Measurements from ENCODE around the gene BCL2. TPM values are rescaled to one million over a fixed set of nuclear protein-coding genes. Genes with fewer than 3 reads are reported as not detected.

The BCL2 gene
- total RNA-seq, 1 donor from 2014 or later: 18.7 TPM

GRCh38 chr18:63181706-63182309, 137.8 kb downstream of the BCL2 start:
- Histone ChIP-seq H3K27ac (peak overlapping the region; percentile 42), H3K4me1 (peaks cover 81% of the 10 kb centered on the region)

DNA sequence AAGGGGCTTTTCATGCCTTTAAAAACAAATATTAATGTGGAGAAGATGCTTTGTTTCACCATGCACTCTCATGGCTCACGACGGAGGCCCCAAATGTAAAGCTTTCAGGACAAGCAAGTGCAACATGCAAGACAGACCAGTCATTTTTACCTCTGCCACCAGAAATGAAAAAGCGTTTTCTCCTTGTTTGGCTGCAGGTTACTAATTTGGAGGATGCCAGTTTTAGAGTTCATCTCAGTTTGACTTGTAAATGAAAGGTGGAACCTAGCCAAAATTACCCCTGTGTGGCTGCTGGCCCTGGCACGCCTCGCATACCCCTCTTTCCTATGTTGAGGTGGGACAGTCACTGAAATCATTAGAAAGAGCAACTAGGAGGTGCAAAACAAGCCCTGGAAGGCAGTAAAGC, 138.6 kb downstream of the BCL2 start:
- H3K27ac ChIP-seq: peak overlapping the region; percentile 85
- no peak for TF ChIP-seq POLR2A (IDR thresholded peaks at IDR 0.05)
- no peak for TF ChIP-seq POLR2AphosphoS5 (IDR thresholded peaks at IDR 0.05; ENCODE audit: insufficient read depth in 1 of 2, low read depth in 1 of 2)
- TF ChIP-seq, protein P1, sequence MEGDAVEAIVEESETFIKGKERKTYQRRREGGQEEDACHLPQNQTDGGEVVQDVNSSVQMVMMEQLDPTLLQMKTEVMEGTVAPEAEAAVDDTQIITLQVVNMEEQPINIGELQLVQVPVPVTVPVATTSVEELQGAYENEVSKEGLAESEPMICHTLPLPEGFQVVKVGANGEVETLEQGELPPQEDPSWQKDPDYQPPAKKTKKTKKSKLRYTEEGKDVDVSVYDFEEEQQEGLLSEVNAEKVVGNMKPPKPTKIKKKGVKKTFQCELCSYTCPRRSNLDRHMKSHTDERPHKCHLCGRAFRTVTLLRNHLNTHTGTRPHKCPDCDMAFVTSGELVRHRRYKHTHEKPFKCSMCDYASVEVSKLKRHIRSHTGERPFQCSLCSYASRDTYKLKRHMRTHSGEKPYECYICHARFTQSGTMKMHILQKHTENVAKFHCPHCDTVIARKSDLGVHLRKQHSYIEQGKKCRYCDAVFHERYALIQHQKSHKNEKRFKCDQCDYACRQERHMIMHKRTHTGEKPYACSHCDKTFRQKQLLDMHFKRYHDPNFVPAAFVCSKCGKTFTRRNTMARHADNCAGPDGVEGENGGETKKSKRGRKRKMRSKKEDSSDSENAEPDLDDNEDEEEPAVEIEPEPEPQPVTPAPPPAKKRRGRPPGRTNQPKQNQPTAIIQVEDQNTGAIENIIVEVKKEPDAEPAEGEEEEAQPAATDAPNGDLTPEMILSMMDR (IDR thresholded peaks at IDR 0.05): no peak
- H3K9me3 ChIP-seq: no peaks in the 10 kb centered on the region
- H3K4me3 ChIP-seq: no peak overlapping the region
- H3K36me3 ChIP-seq: no peaks in the 10 kb centered on the region
- no peaks in the 10 kb centered on the region for H3K27me3 ChIP-seq
- intact Hi-C loops (cut with DNase I): no loop called here
- peaks cover 80% of the 10 kb centered on the region for H3K4me1 ChIP-seq
- DNase-seq (ENCODE audit: extremely low spot score in 2 of 2): no peak

More at GRCh38 chr18:63181706-63182309, 137.8 kb downstream of the BCL2 start:
- H3K9me3 ChIP-seq: no peaks in the 10 kb centered on the region
- no peak for TF ChIP-seq POLR2AphosphoS5 (IDR thresholded peaks at IDR 0.05; ENCODE audit: insufficient read depth in 1 of 2, low read depth in 1 of 2)
- TF ChIP-seq, protein P1 (IDR thresholded peaks at IDR 0.05): no peak
- no peak for TF ChIP-seq POLR2A (IDR thresholded peaks at IDR 0.05)
- no peak for DNase-seq (ENCODE audit: extremely low spot score in 2 of 2)
- intact Hi-C loops (cut with DNase I): no loop called here
- no peak overlapping the region for H3K4me3 ChIP-seq
- no peaks in the 10 kb centered on the region for H3K27me3 ChIP-seq
- no peaks in the 10 kb centered on the region for H3K36me3 ChIP-seq

GRCh38 chr18:63180321-63180720, 139.2 kb downstream of the BCL2 start:
- Histone ChIP-seq H3K9me3 (no peaks in the 10 kb centered on the region), H3K4me3 (no peak overlapping the region), H3K4me1 (peaks cover 80% of the 10 kb centered on the region), H3K27me3 (no peaks in the 10 kb centered on the region), H3K36me3 (no peaks in the 10 kb centered on the region), H3K27ac (peak overlapping the region; percentile 85)
- no peak for DNase-seq (ENCODE audit: extremely low spot score in 2 of 2)
- no peak for TF ChIP-seq POLR2AphosphoS5 (IDR thresholded peaks at IDR 0.05; ENCODE audit: insufficient read depth in 1 of 2, low read depth in 1 of 2)
- no peak for TF ChIP-seq POLR2A (IDR thresholded peaks at IDR 0.05)
- TF ChIP-seq, protein P1 (IDR thresholded peaks at IDR 0.05): no peak
- intact Hi-C loops (cut with DNase I): no loop called here

DNA sequence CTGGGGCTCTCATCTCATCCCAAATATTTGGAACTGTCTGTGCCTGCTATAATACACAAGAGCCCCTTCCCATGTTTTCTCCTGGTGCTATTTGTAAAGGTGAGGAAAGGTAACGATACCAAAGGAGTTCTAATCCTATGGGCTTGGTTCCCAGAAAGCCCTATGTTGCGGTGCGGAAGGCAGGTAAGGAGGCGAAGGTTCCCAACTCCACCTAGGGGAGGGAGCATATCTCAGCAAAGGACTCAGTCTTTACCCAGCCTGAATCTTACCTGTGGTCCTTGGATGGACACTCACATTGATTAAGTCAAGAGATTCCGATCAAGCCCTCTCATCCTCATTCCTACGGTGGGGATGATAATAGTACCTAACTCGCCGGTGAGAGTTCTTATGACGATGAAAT, 140.1 kb downstream of the BCL2 start:
- H3K27ac ChIP-seq: peak overlapping the region; percentile 85

DNA sequence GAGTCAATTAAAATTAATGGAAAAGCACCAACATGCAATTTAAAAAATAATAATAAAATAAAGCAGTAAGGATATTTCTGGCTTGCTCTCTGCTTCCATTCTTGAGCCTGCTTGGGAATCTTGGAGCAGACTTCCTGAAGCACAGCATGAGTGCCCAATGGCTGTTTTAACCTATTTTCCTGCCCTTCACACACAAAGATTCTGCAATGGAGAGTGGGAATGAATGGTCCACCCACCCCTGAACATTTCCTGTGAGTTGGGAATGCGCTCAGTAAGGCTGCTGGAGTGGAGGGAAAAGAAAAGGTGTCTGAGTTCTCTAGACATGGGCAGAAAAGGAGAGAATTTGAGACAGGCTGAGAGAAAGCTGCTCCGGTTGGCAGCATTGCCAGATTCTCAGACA, 140.6 kb downstream of the BCL2 start:
- H3K27ac ChIP-seq: peak overlapping the region; percentile 85
- H3K36me3 ChIP-seq: no peaks in the 10 kb centered on the region
- DNase-seq (ENCODE audit: extremely low spot score in 2 of 2): no peak
- no peaks in the 10 kb centered on the region for H3K27me3 ChIP-seq
- TF ChIP-seq POLR2A (IDR thresholded peaks at IDR 0.05) (no peak), POLR2AphosphoS5 (IDR thresholded peaks at IDR 0.05; ENCODE audit: insufficient read depth in 1 of 2, low read depth in 1 of 2) (no peak)
- TF ChIP-seq, protein P1 (IDR thresholded peaks at IDR 0.05): no peak
- intact Hi-C loops (cut with DNase I): no loop called here
- H3K9me3 ChIP-seq: no peaks in the 10 kb centered on the region
- peaks cover 81% of the 10 kb centered on the region for H3K4me1 ChIP-seq
- H3K4me3 ChIP-seq: no peak overlapping the region

More for the DNA sequence above, 140.1 kb downstream of the BCL2 start:
- Histone ChIP-seq H3K4me3 (no peak overlapping the region), H3K9me3 (no peaks in the 10 kb centered on the region), H3K36me3 (no peaks in the 10 kb centered on the region), H3K4me1 (peaks cover 81% of the 10 kb centered on the region), H3K27me3 (no peaks in the 10 kb centered on the region)
- no peak for DNase-seq (ENCODE audit: extremely low spot score in 2 of 2)
- TF ChIP-seq POLR2AphosphoS5 (IDR thresholded peaks at IDR 0.05; ENCODE audit: insufficient read depth in 1 of 2, low read depth in 1 of 2) (no peak), POLR2A (IDR thresholded peaks at IDR 0.05) (no peak)
- TF ChIP-seq, protein P1 (IDR thresholded peaks at IDR 0.05): no peak
- intact Hi-C loops (cut with DNase I): no loop called here
